Left cardiac atrium (tissue), 4 donors: ENCODE measurements around the gene HPCAL4. TPM values are rescaled to one million over a fixed set of nuclear protein-coding genes. Genes with fewer than 3 reads are reported as not detected.
A peak's percentile ranks its signal among the peaks of the same experiment; 100 is the strongest.

ENCODE experiments used
- ATAC-seq, 2 donors: fragments of 200-7000 bp; cut with Tn5 transposase; one replicate each; pipeline ENCODE4 v1.9.1; 2020; ENCODE audit warnings: mild to moderate bottlenecking in 2 of 2, moderate library complexity in 2 of 2
- DNase-seq: peaks from one replicate; pipeline ENCODE4 v3.0.0-alpha.2; 2020
- intact Hi-C, 2 donors: fragments of 100-400 bp; cut with DNase I; formaldehyde crosslinking; loops; one replicate each; pipeline versions ENCODE4 v1.14.1 to v1.15.1; 2022 to 2023
- total RNA-seq, 2 donors: library from RNA; stranded (reverse); fragmentation: NEBNext Ultra II Directional; extraction: Animal tissue kit (Norgen Biotek cat#: 25700); gene quantifications; one replicate each; pipeline ENCODE4 v1.2.1, GENCODE V29; 2021
- donor health status: DM: no; HTN: yes; CAD: no.
- donor health status: DM: no; HTN: yes; CAD: no; lungs with severe emphysema.
- donor health status: DM: yes; HTN: yes; CAD: no.
- donor health status: Dilated cardiomyopathy.

HPCAL4 gene
- total RNA-seq, 2 donors from 2014 or later, result 0.58 to 2.6 TPM

DNA sequence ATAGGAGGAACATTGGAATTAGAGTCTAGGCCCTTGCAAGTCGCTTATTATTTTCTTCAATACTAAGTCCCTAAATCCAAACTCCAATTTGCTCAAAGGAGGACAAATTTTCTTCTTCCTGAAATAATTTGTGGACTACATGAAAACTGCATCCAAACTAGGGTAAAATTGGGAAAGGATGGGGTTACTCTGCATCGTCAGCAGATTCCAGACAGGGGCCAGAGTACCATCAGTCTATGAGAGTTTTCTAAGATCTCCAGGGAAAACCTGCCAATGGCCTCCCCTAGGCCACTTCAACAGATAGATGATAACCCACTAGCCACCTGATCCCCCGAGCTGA, 52.3 kb downstream of the HPCAL4 start:
- intact Hi-C loops, result no loop called here
- ATAC-seq, result no peak
- no peak for DNase-seq

DNA sequence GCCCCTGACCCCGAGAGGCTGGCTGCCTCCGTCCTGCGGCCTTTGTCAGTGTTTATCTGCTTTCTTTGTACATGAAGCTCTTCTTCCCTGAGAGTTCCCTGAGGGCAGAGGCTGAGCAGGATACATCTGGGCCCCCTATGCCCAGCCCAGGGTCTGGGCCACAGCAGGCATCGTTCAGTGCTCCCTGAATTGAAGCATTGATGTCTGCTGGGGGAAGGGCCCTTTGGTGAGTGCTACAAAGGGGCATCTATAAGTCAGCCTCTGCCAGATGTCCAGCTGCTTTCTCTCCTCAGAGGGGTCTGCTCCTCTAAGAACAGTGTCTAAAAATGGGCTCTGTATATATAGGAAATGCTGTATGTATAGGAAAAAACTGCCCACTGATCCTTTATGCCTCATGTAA, 53.9 kb downstream of the HPCAL4 start:
- intact Hi-C loops, result no loop called here
- ATAC-seq (no peak), DNase-seq (no peak)

DNA sequence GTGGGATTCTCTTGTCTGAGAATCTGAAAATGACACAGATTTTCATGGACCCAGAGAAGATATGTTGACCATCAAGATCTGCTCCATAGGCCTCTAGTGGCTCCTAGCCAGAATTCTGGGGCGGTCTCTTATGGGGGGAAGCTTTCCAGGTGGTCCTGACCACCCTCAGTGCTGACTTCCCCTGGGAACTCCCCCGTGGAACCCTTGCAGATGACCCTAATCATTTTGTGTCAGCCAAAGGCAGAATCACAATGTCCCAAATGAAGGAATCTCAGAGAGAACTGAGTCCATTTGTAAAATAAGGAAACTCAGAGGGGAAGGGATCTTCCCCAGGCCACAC, 55.4 kb downstream of the HPCAL4 start:
- ATAC-seq, result no peak
- no peak for DNase-seq
- intact Hi-C loops, result no loop called here

DNA sequence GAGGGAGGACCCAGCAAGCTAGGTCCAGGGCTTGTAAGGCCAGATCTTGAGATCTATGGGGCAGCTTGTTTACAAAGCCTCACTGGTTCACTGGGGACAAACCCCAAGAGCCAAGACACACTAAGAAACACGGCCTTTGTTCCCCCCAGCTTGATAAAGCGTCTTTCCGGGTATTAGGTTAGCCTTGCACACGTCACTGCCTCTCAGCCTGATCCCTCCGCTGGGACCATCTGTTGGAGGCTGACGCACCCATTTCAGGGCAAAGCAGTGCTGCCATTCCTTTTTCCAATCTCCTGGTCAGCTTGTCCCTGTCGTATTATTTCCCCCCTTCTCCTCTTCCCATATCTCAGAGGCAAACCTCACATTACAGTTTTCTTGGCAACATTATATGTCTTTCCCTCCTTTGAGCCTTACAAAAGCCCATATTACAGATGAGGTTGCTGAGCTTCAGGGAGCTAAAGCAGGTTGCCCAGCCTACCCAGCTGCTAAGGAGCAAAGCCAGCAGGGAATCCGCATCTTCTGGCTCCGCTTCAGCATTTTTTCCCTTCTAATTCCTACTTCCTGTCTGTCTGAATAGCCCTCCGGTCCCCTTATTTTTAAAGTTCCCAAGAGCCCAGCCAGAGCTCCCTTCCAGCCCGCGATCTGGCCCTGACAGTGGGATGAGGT, 55.9 kb downstream of the HPCAL4 start:
- intact Hi-C loops, result no loop called here
- ATAC-seq (peak; percentile 7 to 25), DNase-seq (peak; percentile 53)

DNA sequence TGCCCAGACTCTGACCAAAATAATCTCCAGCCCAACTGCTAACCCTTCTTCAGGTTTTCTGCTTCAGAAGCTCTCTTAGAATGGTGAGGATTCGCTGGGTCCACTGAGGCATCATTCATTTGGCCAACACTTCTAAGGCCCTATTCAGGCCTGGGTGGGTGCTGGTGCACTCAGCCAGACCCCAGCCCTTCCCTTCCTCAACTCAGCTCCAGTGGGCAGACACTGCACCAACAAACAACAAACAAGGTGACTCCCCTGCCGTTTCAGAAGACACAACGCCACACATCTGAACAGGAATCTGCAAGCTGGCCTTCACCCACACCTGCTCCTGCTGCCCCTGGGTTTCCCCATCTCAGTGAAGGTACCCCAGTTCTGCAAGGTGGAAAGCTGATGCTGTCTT, 57.8 kb downstream of the HPCAL4 start:
- intact Hi-C loops, result no loop called here
- DNase-seq, result no peak
- ATAC-seq, result peak in 1 of 2 donors; percentile 3

DNA sequence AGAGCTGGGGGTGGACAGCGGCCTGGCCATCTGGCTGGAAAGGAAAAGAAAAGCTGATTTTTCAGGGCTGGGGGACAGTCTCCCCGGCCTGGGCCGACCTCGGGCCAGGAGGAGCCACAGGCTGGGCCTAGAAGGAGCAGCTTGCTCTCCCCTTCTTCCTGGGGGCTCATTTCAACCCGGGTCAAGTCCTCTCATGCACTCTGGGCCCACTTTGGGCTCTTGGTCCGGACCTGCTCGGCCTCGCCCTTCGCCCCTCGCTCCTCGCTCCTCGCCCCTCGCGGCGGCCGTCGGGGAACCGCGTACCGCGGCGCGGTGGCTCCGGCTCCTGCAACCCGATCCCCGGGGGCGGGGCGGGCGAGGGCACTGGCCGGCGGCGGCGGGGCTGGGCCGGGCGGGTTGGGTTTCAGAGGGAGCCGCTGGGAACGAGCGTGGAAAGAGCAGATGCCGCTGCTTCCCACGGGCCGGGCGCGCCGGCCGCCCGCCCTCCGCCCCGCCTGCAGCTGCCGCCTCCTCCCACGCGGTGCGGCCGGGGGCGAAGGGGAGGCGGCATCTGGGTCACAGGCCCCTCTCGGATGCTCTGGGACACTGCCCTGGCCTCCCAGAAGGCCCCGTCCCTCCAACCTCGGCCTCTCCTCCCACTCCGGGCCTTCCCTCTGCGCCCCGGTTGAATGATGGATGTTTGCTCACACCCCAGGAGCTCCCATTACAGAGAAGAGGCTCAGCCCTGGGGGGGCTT, 58.4 kb downstream of the HPCAL4 start:
- DNase-seq (peak; percentile 83), ATAC-seq (peak; percentile 81 to 84)
- intact Hi-C loops, result no loop called here

DNA sequence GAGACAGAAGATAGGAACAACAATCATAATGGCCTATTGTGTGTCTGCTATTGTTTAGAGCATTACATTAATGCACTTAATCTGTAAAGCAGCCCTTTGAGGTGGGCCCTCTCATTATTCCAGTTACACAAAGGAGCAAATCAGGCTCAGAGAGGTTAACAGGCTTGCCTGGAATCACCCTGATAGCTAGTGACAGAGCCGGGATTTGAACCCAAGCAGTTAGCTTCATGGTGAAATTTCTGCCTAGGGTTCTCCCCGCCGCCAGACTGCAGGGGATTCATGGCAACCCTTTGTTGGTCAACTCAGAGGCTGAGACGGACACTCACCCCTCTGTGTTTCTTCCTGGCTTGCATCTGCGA, 58.9 kb downstream of the HPCAL4 start:
- ATAC-seq (no peak), DNase-seq (no peak)
- intact Hi-C loops, result no loop called here

DNA sequence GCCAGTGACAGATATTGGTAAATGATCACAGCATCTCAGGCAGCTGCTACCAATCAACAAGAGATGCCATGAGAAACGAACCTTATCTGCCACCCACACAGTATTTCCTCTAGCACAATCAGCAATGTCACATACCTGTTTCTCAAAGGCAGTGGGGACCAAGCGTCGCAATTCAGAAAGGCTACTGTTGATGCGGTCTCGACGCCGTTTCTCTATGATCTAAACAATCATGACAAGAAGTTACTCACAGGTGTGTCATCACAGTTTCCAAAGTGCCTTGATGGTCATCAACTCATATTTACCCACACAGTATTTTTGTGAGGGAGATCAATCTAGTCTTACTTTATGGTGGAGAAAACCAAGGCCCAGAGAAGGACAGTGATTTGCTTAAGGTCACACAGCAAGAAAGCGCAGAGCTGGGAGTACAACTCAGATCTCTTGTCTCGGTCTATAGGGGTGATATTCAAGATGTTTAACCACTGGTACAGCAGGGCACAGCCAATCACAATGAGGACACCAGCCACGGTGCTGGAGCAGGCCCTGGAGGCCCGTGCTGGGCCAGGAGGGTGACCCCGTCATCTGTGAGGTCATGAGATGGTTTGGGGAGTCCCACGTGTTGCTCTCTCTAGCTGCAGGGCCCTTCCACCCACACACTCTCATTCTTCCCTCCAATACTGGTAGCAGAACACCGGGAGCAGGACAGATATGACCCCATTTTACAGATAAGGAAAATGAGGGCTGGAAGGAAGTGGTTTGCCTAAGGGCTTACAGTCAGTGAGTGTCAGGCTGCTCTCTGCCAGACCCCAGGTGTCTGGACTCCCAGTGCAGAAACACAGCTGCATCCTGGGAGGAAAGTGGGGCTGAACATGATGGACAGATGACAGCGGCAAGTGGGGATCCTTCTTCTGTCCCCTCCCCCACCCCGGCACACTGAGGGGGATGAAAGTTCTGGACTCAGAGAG, 59.6 kb downstream of the HPCAL4 start:
- ATAC-seq (no peak), DNase-seq (no peak)
- intact Hi-C loops, result no loop called here

DNA sequence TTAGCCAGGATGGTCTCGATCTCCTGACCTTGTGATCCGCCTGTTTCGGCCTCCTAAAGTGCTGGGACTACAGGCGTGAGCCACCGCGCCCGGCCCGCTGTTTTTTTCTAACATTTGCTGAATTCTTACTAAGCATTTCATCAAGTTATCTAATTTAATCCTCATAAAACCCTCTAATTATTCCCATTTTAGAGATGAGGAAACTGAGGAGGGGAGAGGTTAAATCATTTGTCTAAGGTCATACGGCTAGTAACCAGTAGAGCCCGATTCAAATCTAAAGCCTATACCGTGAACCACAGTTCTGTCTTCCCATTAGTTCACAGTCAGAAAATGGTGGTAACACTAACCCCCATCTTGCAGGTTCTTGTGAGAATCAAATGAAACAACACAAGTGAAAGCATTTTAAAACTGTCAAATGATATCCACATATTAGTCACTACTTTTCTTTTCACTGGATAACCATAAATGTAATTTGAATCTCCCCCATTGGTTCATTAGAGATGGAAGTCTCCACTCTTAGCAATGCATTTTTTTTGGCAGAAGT, 62.4 kb downstream of the HPCAL4 start:
- ATAC-seq (no peak), DNase-seq (no peak)
- intact Hi-C loops, result no loop called here

Other genes with a start within 250 kb of the HPCAL4 start
- 1 to 10 TPM; 1.3 to 2.9 TPM for gene BMP8A, start 199.8 kb downstream of the HPCAL4 start, total RNA-seq
- gene PABPC4, start 114.6 kb downstream of the HPCAL4 start, total RNA-seq, result 100 to 1,000 TPM; 206 to 343 TPM
- gene HEYL, start 51.8 kb downstream of the HPCAL4 start, total RNA-seq, result 10 to 100 TPM; 19.1 to 40.0 TPM
- gene NT5C1A, start 19.3 kb downstream of the HPCAL4 start, total RNA-seq, result 10 to 100 TPM; 10.6 to 22.8 TPM
- 10 to 100 TPM; 26.4 to 30.8 TPM for gene PPIE, start 47.4 kb upstream of the HPCAL4 start, total RNA-seq
- 10 to 100 TPM in 1 of 2 donors, 1 to 10 TPM in 1; 4.7 to 16.2 TPM for gene OXCT2, start 79.9 kb upstream of the HPCAL4 start, total RNA-seq
- gene BMP8B, start 97.4 kb upstream of the HPCAL4 start, total RNA-seq, result under 1 TPM; 0.44 to 0.59 TPM
- 10 to 100 TPM; 13.0 to 20.5 TPM for gene TRIT1, start 192.1 kb upstream of the HPCAL4 start, total RNA-seq
- under 1 TPM; 0.76 to 0.77 TPM for gene MYCL, start 210.5 kb upstream of the HPCAL4 start, total RNA-seq